Neural cell (in vitro differentiated cells): ENCODE measurements around the gene ATP2A1. TPM values are rescaled to one million over a fixed set of nuclear protein-coding genes. Genes with fewer than 3 reads are reported as not detected.

Experiments used
- H2AFZ ChIP-seq: fragments of 200-600, 300-800 bp; sonication (generic), shearing (Covaris generic); 2 replicates; pipeline ENCODE4 v1.6.0; 2014; ENCODE audit warnings: low read depth, mild to moderate bottlenecking, antibody characterized with exemption, low read length, moderate library complexity
- H3F3A ChIP-seq: fragments of 200-600 bp; shearing (Covaris generic); 2 replicates; pipeline ENCODE4 v1.6.1; 2016; ENCODE audit warnings: mild to moderate bottlenecking, moderate library complexity, mixed read lengths, antibody characterized with exemption, low read length; ENCODE audit not compliant: insufficient read depth, poor library complexity, severe bottlenecking
- H3K27ac ChIP-seq: fragments of 200-600, 300-800 bp; sonication (generic), shearing (Covaris generic); 2 replicates; pipeline ENCODE4 v1.5.1; 2014; ENCODE audit warnings: mild to moderate bottlenecking, low read length, moderate library complexity
- H3K27me3 ChIP-seq: fragments of 300-800, 200-600 bp; sonication (generic), shearing (Covaris generic); 2 replicates; pipeline ENCODE4 v1.6.0; 2014; ENCODE audit warnings: mild to moderate bottlenecking, low read depth, low read length, moderate library complexity; ENCODE audit not compliant: insufficient read depth
- H3K36me3 ChIP-seq: fragments of 300-800, 200-600 bp; sonication (generic), shearing (Covaris generic); 2 replicates; pipeline ENCODE4 v1.5.1; 2014; ENCODE audit warnings: mild to moderate bottlenecking, antibody characterized with exemption, low read length, moderate library complexity; ENCODE audit not compliant: insufficient read depth
- H3K4me2 ChIP-seq: fragments of 300-800, 200-600 bp; sonication (generic), shearing (Covaris generic); 2 replicates; pipeline ENCODE4 v1.6.0; 2014; ENCODE audit warnings: mild to moderate bottlenecking, low read length
- H3K4me3 ChIP-seq: fragments of 300-800, 200-600 bp; sonication (generic), shearing (Covaris generic); 2 replicates; pipeline ENCODE4 v1.5.1; 2014; ENCODE audit warnings: mild to moderate bottlenecking, low read length, moderate library complexity
- H3K79me2 ChIP-seq: fragments of 200-600 bp; shearing (Covaris generic); replicated peaks from 2 replicates; pipeline ENCODE4 v1.6.0; 2014; ENCODE audit warnings: mild to moderate bottlenecking, low read length, moderate library complexity; ENCODE audit not compliant: insufficient read depth
- H3K9ac ChIP-seq: fragments of 300-800, 200-600 bp; sonication (generic), shearing (Covaris generic); 2 replicates; pipeline ENCODE4 v1.6.1; 2016; ENCODE audit warnings: mild to moderate bottlenecking, low read length, mixed read lengths
- H3K9me2 ChIP-seq: fragments of 200-600 bp; shearing (Covaris generic); 2 replicates; pipeline ENCODE4 v1.6.1; 2016; ENCODE audit warnings: mild to moderate bottlenecking, low read length, mixed read lengths; ENCODE audit not compliant: insufficient read depth
- H3K9me3 ChIP-seq: fragments of 200-600, 300-800 bp; sonication (generic), shearing (Covaris generic); 2 replicates; pipeline ENCODE4 v1.6.1; 2016; ENCODE audit warnings: mild to moderate bottlenecking, mixed run types, low read length, moderate library complexity, mixed read lengths
- H4K20me1 ChIP-seq: fragments of 200-600 bp; shearing (Covaris generic); 2 replicates; pipeline ENCODE4 v1.6.1; 2016; ENCODE audit warnings: mild to moderate bottlenecking, mixed run types; ENCODE audit not compliant: insufficient read depth
- CTCF ChIP-seq: fragments of 450-650 bp; IDR thresholded peaks from 2 replicates; pipeline ENCODE4 v1.5.1; 2014; ENCODE audit warnings: antibody characterized with exemption, mild to moderate bottlenecking, moderate library complexity; ENCODE audit not compliant: poor library complexity, severe bottlenecking
- EP300 ChIP-seq: fragments of 450-650 bp; conservative IDR thresholded peaks from 2 replicates; pipeline ENCODE4 v1.6.1; 2014; ENCODE audit warnings: antibody characterized with exemption, mild to moderate bottlenecking, moderate library complexity; ENCODE audit not compliant: poor library complexity, severe bottlenecking
- EZH2 ChIP-seq: fragments of 200-600, 300-800 bp; shearing (Covaris generic), sonication (generic); IDR thresholded peaks from 2 replicates; pipeline ENCODE4 v1.6.1; 2014; ENCODE audit warnings: antibody characterized with exemption, low read length, borderline replicate concordance, mild to moderate bottlenecking; ENCODE audit not compliant: insufficient read depth, poor library complexity, severe bottlenecking
- MXI1 ChIP-seq: fragments of 450-650 bp; conservative IDR thresholded peaks from 2 replicates; pipeline ENCODE4 v1.6.1; 2014; ENCODE audit warnings: antibody characterized with exemption, mild to moderate bottlenecking; ENCODE audit not compliant: poor library complexity, severe bottlenecking
- POLR2AphosphoS5 ChIP-seq: IDR thresholded peaks from 2 replicates; pipeline ENCODE4 v1.6.1; 2012
- RAD21 ChIP-seq: fragments of 450-650 bp; conservative IDR thresholded peaks from 2 replicates; pipeline ENCODE4 v1.6.1; 2014; ENCODE audit warnings: antibody characterized with exemption, mild to moderate bottlenecking, moderate library complexity
- REST ChIP-seq: IDR thresholded peaks from 2 replicates; pipeline ENCODE4 v1.6.1; 2012; ENCODE audit warnings: borderline replicate concordance
- SMC3 ChIP-seq: fragments of 450-650 bp; conservative IDR thresholded peaks from 2 replicates; pipeline ENCODE4 v1.6.1; 2014; ENCODE audit warnings: antibody characterized with exemption, mild to moderate bottlenecking, moderate library complexity; ENCODE audit not compliant: poor library complexity
- TAF1 ChIP-seq: IDR thresholded peaks from 2 replicates; pipeline ENCODE4 v1.6.1; 2012; ENCODE audit warnings: low read depth
- polyA plus RNA-seq: library from polyadenylated mRNA; depleted of rRNA; stranded (reverse); fragments of >200 nt; gene quantifications from 2 replicates; pipeline ENCODE4 v1.2.3, GENCODE V29; 2014

Gene ATP2A1
- polyA plus RNA-seq, 1 donor from 2014 or later, result 0.06 TPM

GRCh38 chr16:28903344-28904042 lies 25.2 kb downstream of the ATP2A1 start:
- TF ChIP-seq SMC3, result no peak
- TF ChIP-seq EP300, result no peak
- no peak for TF ChIP-seq RAD21
- TF ChIP-seq TAF1, result no peak
- no peak for TF ChIP-seq REST
- no peak for TF ChIP-seq POLR2AphosphoS5
- no peak for TF ChIP-seq EZH2
- no peak for TF ChIP-seq CTCF
- TF ChIP-seq MXI1, result no peak
- H3K4me3 ChIP-seq, result no peak overlapping the region
- H3K27ac ChIP-seq, result no peak overlapping the region
- no peaks in the 10 kb centered on the region for H3K79me2 ChIP-seq
- H3K27me3 ChIP-seq, result no peaks in the 10 kb centered on the region
- no peaks in the 10 kb centered on the region for H3F3A ChIP-seq
- no peaks in the 10 kb centered on the region for H3K9me3 ChIP-seq
- H3K4me2 ChIP-seq, result no peak overlapping the region
- H3K9ac ChIP-seq, result no peak overlapping the region
- H3K9me2 ChIP-seq, result no peaks in the 10 kb centered on the region
- no peaks in the 10 kb centered on the region for H3K36me3 ChIP-seq
- H2AFZ ChIP-seq, result no peak overlapping the region
- no peaks in the 10 kb centered on the region for H4K20me1 ChIP-seq

GRCh38 chr16:28904363-28904762 lies 26.1 kb downstream of the ATP2A1 start:
- TF ChIP-seq POLR2AphosphoS5, result no peak
- H3K27ac ChIP-seq, result no peak overlapping the region
- no peaks in the 10 kb centered on the region for H4K20me1 ChIP-seq
- no peaks in the 10 kb centered on the region for H3K9me2 ChIP-seq
- H3K27me3 ChIP-seq, result no peaks in the 10 kb centered on the region
- no peak overlapping the region for H3K4me2 ChIP-seq
- no peak overlapping the region for H3K4me3 ChIP-seq
- H3K9ac ChIP-seq, result no peak overlapping the region
- no peak overlapping the region for H2AFZ ChIP-seq
- H3K36me3 ChIP-seq, result no peaks in the 10 kb centered on the region
- H3K9me3 ChIP-seq, result no peaks in the 10 kb centered on the region
- H3F3A ChIP-seq, result no peaks in the 10 kb centered on the region
- no peaks in the 10 kb centered on the region for H3K79me2 ChIP-seq
